H1 (cell line): ENCODE results near the gene UBE2O. TPM values are rescaled to one million over a fixed set of nuclear protein-coding genes. Genes with fewer than 3 reads are reported as not detected.
A peak's percentile ranks its signal among the peaks of the same experiment; 100 is the strongest.

ENCODE experiments used
- CTCF ChIA-PET: fragments of 300-600 bp; sonication (Branson Sonifier 250); formaldehyde crosslinking; loops from one replicate; lab custom pipeline; 2021; ENCODE audit not compliant: partially characterized antibody; lab: Charles Lee
- POLR2A ChIA-PET: fragments of 300-600 bp; sonication (Branson Sonifier 250); formaldehyde crosslinking; loops from one replicate; lab custom pipeline; 2021; ENCODE audit warnings: inconsistent platforms; ENCODE audit not compliant: partially characterized antibody; lab: Charles Lee
- DNase-seq, 2 experiments: peaks; one replicate each; pipeline versions ENCODE4 v3.0.0 to v3.0.0-alpha.2; 2010 to 2022; ENCODE audit warnings: low spot score in 2 of 2, low read depth in 1 of 2, mixed read lengths in 1 of 2
- FAIRE-seq: peaks from 2 replicates; lab custom pipeline; 2011; peaks lifted over from hg19 to GRCh38; lab: Jason Lieb, UNC
- H2AFZ ChIP-seq: 2 replicates; pipeline ENCODE4 v1.8.1; 2012; ENCODE audit warnings: low read length, inconsistent platforms
- H2AK5ac ChIP-seq: 2 replicates; pipeline ENCODE4 v1.6.1; 2013; ENCODE audit warnings: low read depth, low read length
- H2BK120ac ChIP-seq: replicated peaks from 2 replicates; pipeline ENCODE3; 2013; ENCODE audit warnings: low read depth, low read length, inconsistent platforms
- H2BK12ac ChIP-seq: 2 replicates; pipeline ENCODE4 v1.6.1; 2013; ENCODE audit warnings: low read depth, low read length
- H2BK15ac ChIP-seq: 2 replicates; pipeline ENCODE4 v1.6.1; 2013; ENCODE audit warnings: low read length
- H2BK20ac ChIP-seq: 2 replicates; pipeline ENCODE4 v1.6.1; 2013; ENCODE audit warnings: low read length
- H2BK5ac ChIP-seq: 2 replicates; pipeline ENCODE4 v1.6.1; 2013; ENCODE audit warnings: low read depth, low read length
- H3K14ac ChIP-seq: 2 replicates; pipeline ENCODE4 v1.6.1; 2013; ENCODE audit warnings: inconsistent platforms; ENCODE audit not compliant: insufficient read length
- H3K18ac ChIP-seq: 2 replicates; pipeline ENCODE4 v1.6.1; 2013; ENCODE audit warnings: low read length; ENCODE audit errors: extremely low read depth
- H3K23ac ChIP-seq: 2 replicates; pipeline ENCODE4 v1.6.1; 2013; ENCODE audit warnings: inconsistent platforms; ENCODE audit not compliant: insufficient read length
- H3K23me2 ChIP-seq: 2 replicates; pipeline ENCODE4 v1.6.1; 2013; ENCODE audit warnings: low read depth, low read length
- H3K27ac ChIP-seq: 2 replicates; pipeline ENCODE4 v1.6.1; 2011; ENCODE audit warnings: low read depth, low read length, inconsistent platforms
- H3K27me3 ChIP-seq, 4 experiments: replicated peaks in 1 of 4; 1 replicate in 1 of 4; 2 replicates in 3 of 4; pipeline versions ENCODE4 v1.6.1 to v1.8.1; 2011 to 2013; ENCODE audit warnings: low read length in 3 of 4, mild to moderate bottlenecking in 3 of 4, inconsistent platforms in 2 of 4, mixed read lengths in 2 of 4, moderate library complexity in 1 of 4; ENCODE audit not compliant: control insufficient read depth in 3 of 4, insufficient read depth in 3 of 4; ENCODE audit errors: extremely low read depth in 1 of 4
- H3K36me3 ChIP-seq, 4 experiments: 2 replicates each; pipeline versions ENCODE4 v1.6.1 to v1.8.1; 2011 to 2013; ENCODE audit warnings: mild to moderate bottlenecking in 4 of 4, low read length in 3 of 4, moderate library complexity in 2 of 4, control low read depth in 1 of 4, inconsistent platforms in 1 of 4; ENCODE audit not compliant: insufficient read depth in 4 of 4, control insufficient read depth in 2 of 4
- H3K4ac ChIP-seq: replicated peaks from 2 replicates; pipeline ENCODE3; 2013; ENCODE audit warnings: low read length, low read depth, mixed read lengths, inconsistent platforms; ENCODE audit not compliant: insufficient read length
- H3K4me1 ChIP-seq, 4 experiments: replicated peaks in 1 of 4; 1 replicate in 1 of 4; 2 replicates in 3 of 4; pipeline versions ENCODE4 v1.6.1 to v1.8.1; 2011 to 2013; ENCODE audit warnings: low read length in 3 of 4, inconsistent platforms in 2 of 4, mixed read lengths in 1 of 4; ENCODE audit not compliant: insufficient read depth in 4 of 4, control insufficient read depth in 3 of 4
- H3K4me2 ChIP-seq, 2 experiments: 2 replicates each; pipeline versions ENCODE4 v1.6.1 to v1.8.1; 2011 to 2013; ENCODE audit warnings: low read depth in 2 of 2, low read length in 2 of 2, control low read depth in 1 of 2, inconsistent platforms in 1 of 2, mild to moderate bottlenecking in 1 of 2; ENCODE audit not compliant: insufficient read depth in 1 of 2
- H3K4me3 ChIP-seq, 4 experiments: fragments of 200-600, 300-600 bp in 1 of 4; sonication (generic), shearing (Covaris generic), sonication (Bioruptor Twin) in 1 of 4; 2 replicates each; pipeline versions ENCODE4 v1.5.1 to v1.8.1; 2011 to 2016; ENCODE audit warnings: low read length in 4 of 4, low read depth in 3 of 4, control low read depth in 2 of 4, inconsistent platforms in 2 of 4, mild to moderate bottlenecking in 2 of 4, mixed read lengths in 1 of 4, moderate library complexity in 1 of 4; ENCODE audit not compliant: insufficient read depth in 2 of 4; ENCODE audit errors: extremely low read depth in 1 of 4
- H3K56ac ChIP-seq: replicated peaks from 2 replicates; pipeline ENCODE3; 2013; ENCODE audit warnings: low read depth, mild to moderate bottlenecking, mixed read lengths, low read length, inconsistent platforms; ENCODE audit not compliant: insufficient read length
- H3K79me1 ChIP-seq: 2 replicates; pipeline ENCODE4 v1.6.1; 2013; ENCODE audit warnings: low read depth, low read length, control low read depth
- H3K79me2 ChIP-seq, 2 experiments: 2 replicates each; pipeline versions ENCODE4 v1.6.1 to v1.8.1; 2012 to 2013; ENCODE audit warnings: low read length in 2 of 2, mild to moderate bottlenecking in 2 of 2, inconsistent platforms in 1 of 2; ENCODE audit not compliant: insufficient read depth in 2 of 2, control insufficient read depth in 1 of 2
- H3K9ac ChIP-seq, 4 experiments: replicated peaks in 1 of 4; 1 replicate in 1 of 4; 2 replicates in 3 of 4; pipeline versions ENCODE4 v1.6.1 to v1.8.1; 2011 to 2013; ENCODE audit warnings: low read depth in 3 of 4, low read length in 3 of 4, control low read depth in 2 of 4, mild to moderate bottlenecking in 2 of 4, moderate library complexity in 2 of 4, inconsistent platforms in 1 of 4; ENCODE audit errors: extremely low read depth in 1 of 4
- H3K9me3 ChIP-seq, 2 experiments: 2 replicates each; pipeline versions ENCODE4 v1.6.1 to v1.8.1; 2012 to 2013; ENCODE audit warnings: mild to moderate bottlenecking in 2 of 2, moderate library complexity in 2 of 2, control low read depth in 1 of 2, inconsistent platforms in 1 of 2, low read depth in 1 of 2, low read length in 1 of 2, mixed read lengths in 1 of 2; ENCODE audit not compliant: insufficient read depth in 2 of 2
- H4K20me1 ChIP-seq, 2 experiments: replicated peaks in 1 of 2; 2 replicates each; pipeline versions ENCODE3 to v1.8.1; 2011 to 2013; ENCODE audit warnings: inconsistent platforms in 2 of 2, low read length in 2 of 2, mild to moderate bottlenecking in 1 of 2; ENCODE audit not compliant: insufficient read depth in 2 of 2, control insufficient read depth in 1 of 2
- H4K5ac ChIP-seq: 2 replicates; pipeline ENCODE4 v1.6.1; 2013; ENCODE audit warnings: low read length, low read depth, mixed read lengths, inconsistent platforms; ENCODE audit not compliant: insufficient read length
- H4K8ac ChIP-seq: 2 replicates; pipeline ENCODE4 v1.8.0; 2013; ENCODE audit warnings: mild to moderate bottlenecking, moderate library complexity, low read length, inconsistent platforms; ENCODE audit not compliant: insufficient read depth; ENCODE audit errors: extremely low read depth
- H4K91ac ChIP-seq: replicated peaks from 2 replicates; pipeline ENCODE3; 2013; ENCODE audit warnings: low read length, mixed read lengths, inconsistent platforms; ENCODE audit not compliant: insufficient read length
- CHD2 ChIP-seq: IDR thresholded peaks from 2 replicates; pipeline ENCODE4 v1.6.1; 2012; ENCODE audit warnings: low read length, improper control_type of control experiment
- EZH2 ChIP-seq: fragments of 200-600 bp; sonication (generic); IDR thresholded peaks from 2 replicates; pipeline ENCODE4 v1.7.1; 2012; ENCODE audit warnings: low read depth, mild to moderate bottlenecking, moderate library complexity, low read length, inconsistent platforms; ENCODE audit not compliant: severe bottlenecking
- FOSL1 ChIP-seq: IDR thresholded peaks from 2 replicates; pipeline ENCODE4 v1.6.1; 2011; ENCODE audit warnings: mild to moderate bottlenecking, low read depth, low read length, moderate library complexity; ENCODE audit not compliant: insufficient read depth
- GABPA ChIP-seq: IDR thresholded peaks from 2 replicates; pipeline ENCODE4 v1.6.1; 2011; ENCODE audit warnings: mild to moderate bottlenecking, low read length, moderate library complexity, borderline replicate concordance; ENCODE audit not compliant: insufficient read depth
- HDAC2 ChIP-seq, 2 experiments: fragments of 300-600 bp in 1 of 2; sonication (generic) in 1 of 2; IDR thresholded peaks; 2 replicates each; pipeline ENCODE4 v1.6.1; 2011 to 2012; ENCODE audit warnings: low read depth in 2 of 2, low read length in 2 of 2, mild to moderate bottlenecking in 2 of 2, moderate library complexity in 2 of 2, borderline replicate concordance in 1 of 2, inconsistent platforms in 1 of 2
- RNF2 ChIP-seq: fragments of 200-900, 300-1000 bp; sonication (generic); IDR thresholded peaks from 2 replicates; pipeline ENCODE4 v1.7.1; 2016; ENCODE audit warnings: borderline replicate concordance, low read depth, mild to moderate bottlenecking, antibody characterized with exemption, low read length; ENCODE audit not compliant: poor library complexity, severe bottlenecking; ENCODE audit errors: missing control alignments
- SIN3A ChIP-seq, 2 experiments: IDR thresholded peaks in 1 of 2; conservative IDR thresholded peaks in 1 of 2; 2 replicates each; pipeline ENCODE4 v1.6.1; 2011 to 2012; ENCODE audit warnings: low read length in 2 of 2, improper control_type of control experiment in 1 of 2, low read depth in 1 of 2, mild to moderate bottlenecking in 1 of 2
- SUZ12 ChIP-seq: fragments of 200-600 bp; sonication (generic); IDR thresholded peaks from 2 replicates; pipeline ENCODE4 v1.6.1; 2012; ENCODE audit warnings: mild to moderate bottlenecking, inconsistent platforms, low read length, moderate library complexity, mixed read lengths
- WGBS, 2 experiments: shearing (Covaris generic) in 1 of 2; methylation state at CpG; one replicate each; pipeline versions ENCODE4 v1.1.6 to v1.1.7; 2013 to 2015; ENCODE audit warnings: low lambda C conversion rate in 2 of 2, mixed read lengths in 2 of 2, inconsistent platforms in 1 of 2, low coverage in 1 of 2, missing lambda C conversion rate in 1 of 2; ENCODE audit not compliant: insufficient replicate concordance in 2 of 2, insufficient coverage in 1 of 2, insufficient read length in 1 of 2; ENCODE audit errors: extremely low coverage in 1 of 2, missing lambda C conversion rate in 1 of 2; 5-methylcytosine and 5-hydroxymethylcytosine counted together
- polyA plus RNA-seq, 7 experiments: library from polyadenylated mRNA; depleted of rRNA in 3 of 7; stranded (reverse) in 5 of 7; unstranded in 2 of 7; fragments of >200 nt in 5 of 7; fragments of 200-250 nt in 2 of 7; gene quantifications; 1 replicate in 5 of 7; 2 replicates in 1 of 7; 4 replicates in 1 of 7; pipeline versions ENCODE4 v1.2.1 to v1.2.3, GENCODE V29; 2011 to 2013; ENCODE audit warnings: missing spikeins in 2 of 7, mixed read lengths in 2 of 7
- total RNA-seq: library from RNA; stranded (reverse); fragmentation: NEBNext Ultra II Directional; extraction: Animal tissue kit (Norgen Biotek cat#: 25700); gene quantifications from 2 replicates; pipeline ENCODE4 v1.2.1, GENCODE V29; 2021
- TF ChIP-seq, protein P1 (sequence below): IDR thresholded peaks from 2 replicates; pipeline ENCODE4 v1.6.1; 2012; ENCODE audit warnings: inconsistent platforms

The UBE2O gene
- total and polyA plus RNA-seq, 2 of the 8 experiments (the other 6 are each of a cell fraction or from before 2014, with no cell fraction given), result 24.4 to 63.0 TPM

DNA sequence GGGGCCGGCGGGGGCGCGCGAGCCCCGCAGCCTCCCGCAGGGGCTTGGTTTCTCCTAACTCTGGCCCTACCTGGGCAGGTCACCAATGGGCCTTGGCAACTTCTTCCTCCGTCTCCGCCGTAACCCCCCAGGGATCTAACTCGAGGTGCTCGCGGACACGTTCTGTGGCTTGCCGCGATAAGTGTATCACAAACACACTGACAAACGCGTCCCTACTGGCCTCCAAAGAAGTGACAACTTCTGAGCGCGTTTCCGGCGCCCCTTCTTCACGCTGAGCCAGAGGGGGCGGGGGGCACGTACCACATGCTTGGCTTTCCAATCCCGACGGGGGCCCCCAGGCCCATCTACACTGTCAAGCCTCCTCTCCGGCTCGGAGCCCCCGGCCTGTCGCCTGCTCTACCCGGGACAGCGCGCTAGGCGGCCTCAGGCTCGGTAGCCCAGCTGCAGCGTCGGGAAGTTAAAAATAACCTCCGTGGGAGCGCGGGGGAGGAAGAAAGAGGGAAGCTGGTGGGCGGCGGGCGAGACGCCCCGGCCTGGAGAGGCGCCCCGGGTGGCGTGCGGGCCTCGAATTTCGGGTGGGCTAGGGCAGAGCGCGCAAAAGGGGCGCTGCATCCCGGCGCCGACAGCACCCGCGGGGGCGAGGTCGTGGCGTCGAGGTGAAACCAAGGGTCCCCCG is 69.3 kb downstream of the UBE2O start:
- H2AFZ ChIP-seq, result no peak overlapping the region
- no peak overlapping the region for H4K5ac ChIP-seq
- POLR2A ChIA-PET, result interaction anchor here (0.7 to 2.5 kb wide), 3 partner anchors 18 to 159 kb away, joined by 3 to 12 read pairs (median 4); partner anchors contain the start of gene PRPSAP1
- DNase-seq (peak in 1 of 2 experiments; percentile 78), FAIRE-seq (no peak)
- no peak overlapping the region for H2BK5ac ChIP-seq
- peaks cover under 1 to 42% (median 17%) of the 10 kb centered on the region in 4 experiments for H3K4me1 ChIP-seq
- no peak overlapping the region for H2BK20ac ChIP-seq
- 2% methylated on average over 43 of the region's 65 CpGs; no CpG with 5 or more reads in 1 of the 2 experiments for WGBS, 2 experiments
- H3K36me3 ChIP-seq, result no peaks in the 10 kb centered on the region
- no peak overlapping the region for H3K23ac ChIP-seq
- no peaks in the 10 kb centered on the region for H3K79me2 ChIP-seq
- H3K9ac ChIP-seq, result no peak overlapping the region
- peaks cover 0 to 2% of the 10 kb centered on the region in 2 experiments for H4K20me1 ChIP-seq
- peaks cover 23% of the 10 kb centered on the region for H3K23me2 ChIP-seq
- H3K27me3 ChIP-seq, result peaks cover 18 to 47% (median 33%) of the 10 kb centered on the region in 4 experiments; a peak in 6 of 7 replicates
- no peak overlapping the region for H2BK12ac ChIP-seq
- TF ChIP-seq FOSL1 (no peak), EZH2 (peak; percentile 59), SIN3A (conservative IDR thresholded peaks at IDR 0.05 in 1 of 2, IDR thresholded peaks at IDR 0.05 in 1 of 2; ENCODE audit: low read depth in 1 of 2, low read length in 2 of 2) (peak in 1 of 2 experiments; percentile 32; a peak in 1 of 4 replicates), GABPA (0 out of 2 replicates have a peak, but pooled peaks have one; percentile 26), SUZ12 (peak; percentile 58; the same call in 1 of the 2 replicates), CHD2 (no peak), RNF2 (peak; percentile 30), HDAC2 (IDR thresholded peaks at IDR 0.05; ENCODE audit: borderline replicate concordance in 1 of 2, low read depth in 2 of 2, low read length in 2 of 2) (no peak)
- TF ChIP-seq, protein P1, sequence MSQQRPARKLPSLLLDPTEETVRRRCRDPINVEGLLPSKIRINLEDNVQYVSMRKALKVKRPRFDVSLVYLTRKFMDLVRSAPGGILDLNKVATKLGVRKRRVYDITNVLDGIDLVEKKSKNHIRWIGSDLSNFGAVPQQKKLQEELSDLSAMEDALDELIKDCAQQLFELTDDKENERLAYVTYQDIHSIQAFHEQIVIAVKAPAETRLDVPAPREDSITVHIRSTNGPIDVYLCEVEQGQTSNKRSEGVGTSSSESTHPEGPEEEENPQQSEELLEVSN, result peak; percentile 18; the same call in 1 of the 2 replicates
- H3K9me3 ChIP-seq, result no peaks in the 10 kb centered on the region
- H4K8ac ChIP-seq, result peak overlapping the region; percentile 57
- CTCF ChIA-PET, result interaction anchor here (1.0 to 28.1 kb wide), 4 partner anchors 14 to 73 kb away, joined by 3 to 635 read pairs (median 117); partner anchors contain the start of gene PRPSAP1
- H3K4me2 ChIP-seq, result peak overlapping the region; percentile 92 to 95
- no peak overlapping the region for H3K27ac ChIP-seq
- no peak overlapping the region for H4K91ac ChIP-seq
- H2BK15ac ChIP-seq, result no peak overlapping the region
- H3K79me1 ChIP-seq, result no peaks in the 10 kb centered on the region
- no peak overlapping the region for H3K14ac ChIP-seq
- peak overlapping the region; percentile 39 to 80 (median 60) for H3K4me3 ChIP-seq
- no peak overlapping the region for H3K4ac ChIP-seq
- H3K56ac ChIP-seq, result no peak overlapping the region
- no peak overlapping the region for H2BK120ac ChIP-seq
- no peak overlapping the region; the same call in none of the 2 replicates for H3K18ac ChIP-seq
- H2AK5ac ChIP-seq, result no peak overlapping the region
